ENCODE results near the gene CYP4A11. TPM values are rescaled to one million over a fixed set of nuclear protein-coding genes. Genes with fewer than 3 reads are reported as not detected.
"Not testable (repeated sequence)": the region's sequence is repeated elsewhere in the genome, so short reads cannot be mapped to it uniquely, and the experiment has no call there.

Gene CYP4A11
- not detected for total RNA-seq

- Mint-ChIP-seq H3K4me3 (no peak within 1 kb of the TSS), H3K27me3 (ENCODE audit: low read depth) (peaks cover 7% of the 10 kb centered on the region), H3K4me1 (ENCODE audit: low read depth) (no peaks in the 10 kb centered on the region), H3K27ac (no peak within 1 kb of the TSS), H3K36me3 (ENCODE audit: insufficient read depth in 2 of 2) (no peaks in the 10 kb centered on the region), H3K9me3 (peaks cover 0 to 1% of the 10 kb centered on the region in 2 donors)
- ATAC-seq (replicated peaks in 1 of 2) (no peak), DNase-seq (no peak)
Observed at GRCh38 chr1:46941135-46941694, at the start of gene CYP4A11. Gene CYP4A11, minus strand, starts transcription at chr1:46941476. Its CDS starts 43 bp downstream, at chr1:46941433.

- not testable (repeated sequence) for H3K27ac Mint-ChIP-seq, H3K9me3 Mint-ChIP-seq
Observed at GRCh38 chr1:46990541-46990940, 49.3 kb upstream of the CYP4A11 start.

GRCh38 chr1:46983830-46984586 is 42.7 kb upstream of the CYP4A11 start:
- Mint-ChIP-seq H3K27me3 (ENCODE audit: low read depth) (peaks cover 5% of the 10 kb centered on the region), H3K9me3 (peaks cover 0 to 3% of the 10 kb centered on the region in 2 donors)

More at GRCh38 chr1:46990541-46990940, 49.3 kb upstream of the CYP4A11 start:
- not testable (repeated sequence) for H3K4me3 Mint-ChIP-seq; H3K27me3 Mint-ChIP-seq (ENCODE audit: low read depth); DNase-seq; ATAC-seq (replicated peaks in 1 of 2); H3K36me3 Mint-ChIP-seq (ENCODE audit: insufficient read depth in 2 of 2); H3K4me1 Mint-ChIP-seq (ENCODE audit: low read depth)

GRCh38 chr1:46983166-46983829 is 42.0 kb upstream of the CYP4A11 start:
- Mint-ChIP-seq H3K4me1 (ENCODE audit: low read depth) (no peaks in the 10 kb centered on the region), H3K4me3 (no peak overlapping the region), H3K27ac (no peak overlapping the region), H3K9me3 (peaks cover 0 to 3% of the 10 kb centered on the region in 2 donors), H3K36me3 (ENCODE audit: insufficient read depth in 2 of 2) (no peaks in the 10 kb centered on the region), H3K27me3 (ENCODE audit: low read depth) (peaks cover 5% of the 10 kb centered on the region)
- ATAC-seq (replicated peaks in 1 of 2) = no peak
- no peak for DNase-seq

More at GRCh38 chr1:46983830-46984586, 42.7 kb upstream of the CYP4A11 start:
- DNase-seq (no peak), ATAC-seq (replicated peaks in 1 of 2) (no peak)
- Mint-ChIP-seq H3K36me3 (ENCODE audit: insufficient read depth in 2 of 2) (no peaks in the 10 kb centered on the region), H3K4me3 (no peak overlapping the region), H3K27ac (no peak overlapping the region), H3K4me1 (ENCODE audit: low read depth) (no peaks in the 10 kb centered on the region)

GRCh38 chr1:46969014-46969619 is 27.8 kb upstream of the CYP4A11 start:
- DNase-seq (no peak), ATAC-seq (replicated peaks in 1 of 2) (no peak)
- H3K9me3 Mint-ChIP-seq = peaks cover 0 to 2% of the 10 kb centered on the region in 2 donors
- H3K4me3 Mint-ChIP-seq = no peak overlapping the region
- no peak overlapping the region for H3K27ac Mint-ChIP-seq
- H3K4me1 Mint-ChIP-seq (ENCODE audit: low read depth) = no peaks in the 10 kb centered on the region
- H3K27me3 Mint-ChIP-seq (ENCODE audit: low read depth) = peaks cover 5% of the 10 kb centered on the region
- H3K36me3 Mint-ChIP-seq (ENCODE audit: insufficient read depth in 2 of 2) = peaks cover 0 to 1% of the 10 kb centered on the region in 2 donors

- H3K36me3 Mint-ChIP-seq (ENCODE audit: insufficient read depth in 2 of 2); H3K27ac Mint-ChIP-seq; DNase-seq; H3K4me3 Mint-ChIP-seq; ATAC-seq (replicated peaks in 1 of 2); H3K4me1 Mint-ChIP-seq (ENCODE audit: low read depth); H3K9me3 Mint-ChIP-seq; H3K27me3 Mint-ChIP-seq (ENCODE audit: low read depth): not testable (repeated sequence)
Observed at GRCh38 chr1:46962272-46962671, 21.0 kb upstream of the CYP4A11 start.

- no peak overlapping the region for H3K4me3 Mint-ChIP-seq
- no peaks in the 10 kb centered on the region for H3K9me3 Mint-ChIP-seq
- H3K36me3 Mint-ChIP-seq (ENCODE audit: insufficient read depth in 2 of 2) = peaks cover 0 to 1% of the 10 kb centered on the region in 2 donors
- ATAC-seq (replicated peaks in 1 of 2) = no peak
- no peaks in the 10 kb centered on the region for H3K4me1 Mint-ChIP-seq (ENCODE audit: low read depth)
- no peak for DNase-seq
- H3K27ac Mint-ChIP-seq = no peak overlapping the region
- H3K27me3 Mint-ChIP-seq (ENCODE audit: low read depth) = no peaks in the 10 kb centered on the region
Observed at GRCh38 chr1:46961066-46961758, 19.9 kb upstream of the CYP4A11 start.

GRCh38 chr1:46960250-46960649 is 19.0 kb upstream of the CYP4A11 start:
- no peak for DNase-seq
- Mint-ChIP-seq H3K4me1 (ENCODE audit: low read depth) (no peaks in the 10 kb centered on the region), H3K36me3 (ENCODE audit: insufficient read depth in 2 of 2) (peaks cover 0 to under 1% of the 10 kb centered on the region in 2 donors), H3K27ac (no peak overlapping the region), H3K27me3 (ENCODE audit: low read depth) (no peaks in the 10 kb centered on the region), H3K9me3 (no peaks in the 10 kb centered on the region), H3K4me3 (no peak overlapping the region)
- ATAC-seq (replicated peaks in 1 of 2) = no peak

- H3K36me3 Mint-ChIP-seq (ENCODE audit: insufficient read depth in 2 of 2) = not testable (repeated sequence)
Observed at GRCh38 chr1:46955116-46955515, 13.8 kb upstream of the CYP4A11 start.

GRCh38 chr1:46953847-46954246 is 12.6 kb upstream of the CYP4A11 start:
- not testable (repeated sequence) for H3K4me1 Mint-ChIP-seq (ENCODE audit: low read depth); DNase-seq; H3K4me3 Mint-ChIP-seq; ATAC-seq (replicated peaks in 1 of 2); H3K36me3 Mint-ChIP-seq (ENCODE audit: insufficient read depth in 2 of 2); H3K27ac Mint-ChIP-seq; H3K9me3 Mint-ChIP-seq
- H3K27me3 Mint-ChIP-seq (ENCODE audit: low read depth) = peaks cover 18% of the 10 kb centered on the region

More at GRCh38 chr1:46955116-46955515, 13.8 kb upstream of the CYP4A11 start:
- DNase-seq; H3K4me1 Mint-ChIP-seq (ENCODE audit: low read depth); ATAC-seq (replicated peaks in 1 of 2); H3K4me3 Mint-ChIP-seq; H3K9me3 Mint-ChIP-seq; H3K27ac Mint-ChIP-seq: not testable (repeated sequence)
- H3K27me3 Mint-ChIP-seq (ENCODE audit: low read depth) = peaks cover 15% of the 10 kb centered on the region

GRCh38 chr1:46949417-46949666 is 8.1 kb upstream of the CYP4A11 start:
- ATAC-seq (replicated peaks in 1 of 2); DNase-seq; H3K4me1 Mint-ChIP-seq (ENCODE audit: low read depth); H3K9me3 Mint-ChIP-seq; H3K36me3 Mint-ChIP-seq (ENCODE audit: insufficient read depth in 2 of 2); H3K27ac Mint-ChIP-seq; H3K4me3 Mint-ChIP-seq: not testable (repeated sequence)
- peaks cover 22% of the 10 kb centered on the region for H3K27me3 Mint-ChIP-seq (ENCODE audit: low read depth)

GRCh38 chr1:46948629-46949416 is 7.5 kb upstream of the CYP4A11 start:
- no peaks in the 10 kb centered on the region for H3K4me1 Mint-ChIP-seq (ENCODE audit: low read depth)
- H3K9me3 Mint-ChIP-seq = no peaks in the 10 kb centered on the region
- peaks cover 22% of the 10 kb centered on the region for H3K27me3 Mint-ChIP-seq (ENCODE audit: low read depth)
- no peak overlapping the region for H3K27ac Mint-ChIP-seq
- H3K36me3 Mint-ChIP-seq (ENCODE audit: insufficient read depth in 2 of 2) = no peaks in the 10 kb centered on the region
- no peak for DNase-seq
- no peak for ATAC-seq (replicated peaks in 1 of 2)
- H3K4me3 Mint-ChIP-seq = no peak overlapping the region
